ENCODE measurements around the gene SETDB2. TPM values are rescaled to one million over a fixed set of nuclear protein-coding genes. Genes with fewer than 3 reads are reported as not detected.

SETDB2 gene
- total RNA-seq, 1 experiment from 2014 or later = 5.9 TPM

GRCh38 chr13:49464621-49465325, 20.7 kb downstream of the SETDB2 start (continued):
- TF ChIP-seq PRDM15 (CRISPR knock-in tag; IDR thresholded peaks at IDR 0.05) (no peak), ZNF232 (CRISPR knock-in tag; IDR thresholded peaks at IDR 0.05) (no peak), ZNF317 (CRISPR knock-in tag; IDR thresholded peaks at IDR 0.05; ENCODE audit: borderline replicate concordance, low read depth) (no peak), IRF1 (CRISPR knock-in tag; IDR thresholded peaks at IDR 0.05) (no peak)

- H3K9me3 Mint-ChIP-seq = peaks cover 33% of the 10 kb centered on the region
- no peaks in the 10 kb centered on the region for H3K27me3 Mint-ChIP-seq (ENCODE audit: low read depth)
- no peak overlapping the region for H3K27ac Mint-ChIP-seq
- no peak overlapping the region for H3K4me3 Mint-ChIP-seq
- ChIA-PET POLR2A (interaction anchor here (0.7 kb wide), 1 partner anchor 12 kb away, joined by 3 read pairs; no protein-coding TSS in a partner anchor), CTCF (no interaction called here)
- no peak for TF ChIP-seq ZNF263 (CRISPR knock-in tag; IDR thresholded peaks at IDR 0.05; ENCODE audit: low read depth)
- no peak for TF ChIP-seq PREB (CRISPR knock-in tag; IDR thresholded peaks at IDR 0.05; ENCODE audit: borderline replicate concordance)
- TF ChIP-seq IRF1 (CRISPR knock-in tag; IDR thresholded peaks at IDR 0.05) = no peak
- TF ChIP-seq NFYB (CRISPR knock-in tag; conservative IDR thresholded peaks at IDR 0.05; ENCODE audit: low read depth) = no peak
- TF ChIP-seq CREM (CRISPR knock-in tag; IDR thresholded peaks at IDR 0.05) = no peak
- no peak for TF ChIP-seq FOXP1 (CRISPR knock-in tag; IDR thresholded peaks at IDR 0.05; ENCODE audit: borderline replicate concordance)
- TF ChIP-seq E2F5 (CRISPR knock-in tag; IDR thresholded peaks at IDR 0.05) = no peak
- no peak for TF ChIP-seq ATF2 (CRISPR knock-in tag; IDR thresholded peaks at IDR 0.05; ENCODE audit: borderline replicate concordance, low read depth)
- no peak for TF ChIP-seq AR (CRISPR knock-in tag; IDR thresholded peaks at IDR 0.05)
- TF ChIP-seq ZNF416 (CRISPR knock-in tag; IDR thresholded peaks at IDR 0.05) = no peak
- H3K36me3 Mint-ChIP-seq = peaks cover 44% of the 10 kb centered on the region
- ATAC-seq (no peak), DNase-seq (ENCODE audit: low spot score) (no peak)
- no peaks in the 10 kb centered on the region for H3K4me1 Mint-ChIP-seq
Observed at GRCh38 chr13:49466292-49466838, 22.3 kb downstream of the SETDB2 start.
